GM10248 (cell line): ENCODE results near the gene AVP.
"Not testable (repeated sequence)": the region's sequence is repeated elsewhere in the genome, so short reads cannot be mapped to it uniquely, and the experiment has no call there.

Source experiments
- CTCF ChIA-PET: fragments of 300-600 bp; sonication (Branson Sonifier 250); formaldehyde crosslinking; extraction: SDS; loops from one replicate; lab custom pipeline; 2021; ENCODE audit warnings: antibody characterized with exemption; lab: Yijun Ruan, JAX
- POLR2A ChIA-PET: fragments of 350-650 bp; sonication (Branson Sonifier 250); formaldehyde crosslinking; extraction: SDS; loops from one replicate; lab custom pipeline; 2020; ENCODE audit warnings: antibody characterized with exemption; lab: Yijun Ruan, JAX
- DNase-seq: peaks from one replicate; pipeline ENCODE4 v3.0.0; 2012; ENCODE audit errors: extremely low spot score
- CTCF ChIP-seq: IDR thresholded peaks from 2 replicates; pipeline ENCODE4 v1.5.1; 2012; ENCODE audit warnings: mild to moderate bottlenecking, low read depth; ENCODE audit errors: extremely low read depth, missing control alignments, control extremely low read depth

Gene AVP

GRCh38 chr20:3068986-3069900 lies 15.3 kb downstream of the AVP start:
- CTCF ChIA-PET: interaction anchor here (0.9 to 1.4 kb wide), 2 partner anchors 16 to 150 kb away, joined by 3 to 8 read pairs; no protein-coding TSS in a partner anchor
- TF ChIP-seq CTCF: peak; percentile 21
- peak; percentile 16 for DNase-seq
- POLR2A ChIA-PET: no interaction called here

- DNase-seq: no peak
- CTCF ChIA-PET: interaction anchor here (0.7 to 1.7 kb wide), 4 partner anchors 9 to 246 kb away, joined by 3 to 6 read pairs (median 3); no protein-coding TSS in a partner anchor
- TF ChIP-seq CTCF: no peak
- POLR2A ChIA-PET: no interaction called here
These were observed 16.4 kb downstream of the AVP start for GRCh38 chr20:3068075-3068474.

- DNase-seq: no peak
- POLR2A ChIA-PET: no interaction called here
- no peak for TF ChIP-seq CTCF
- CTCF ChIA-PET: interaction anchor here (0.9 to 1.7 kb wide), 2 partner anchors 10 to 14 kb away, joined by 3 to 6 read pairs; no protein-coding TSS in a partner anchor
These were observed 17.1 kb downstream of the AVP start for GRCh38 chr20:3067139-3068014.

GRCh38 chr20:3064119-3064518 lies 20.4 kb downstream of the AVP start:
- DNase-seq, CTCF ChIA-PET, POLR2A ChIA-PET: not testable (repeated sequence)

GRCh38 chr20:3059489-3059888 lies 25.0 kb downstream of the AVP start:
- no peak for TF ChIP-seq CTCF
- POLR2A ChIA-PET: no interaction called here
- CTCF ChIA-PET: no interaction called here
- DNase-seq: no peak

- no peak for TF ChIP-seq CTCF
- ChIA-PET CTCF (interaction anchor here (1.0 kb wide), 1 partner anchor 65 kb away, joined by 3 read pairs; no protein-coding TSS in a partner anchor), POLR2A (interaction anchor here (0.6 kb wide), 1 partner anchor 22 kb away, joined by 3 read pairs; no protein-coding TSS in a partner anchor)
- no peak for DNase-seq
These were observed 33.0 kb downstream of the AVP start for GRCh38 chr20:3051385-3052019.
